CD4-positive, alpha-beta T cell (primary cell): ENCODE results near the gene PTPDC1. TPM values are rescaled to one million over a fixed set of nuclear protein-coding genes. Genes with fewer than 3 reads are reported as not detected.

ENCODE experiments used
- ATAC-seq: fragments of 200-7000 bp; cut with Tn5 transposase; one replicate; pipeline ENCODE4 v1.10.0; 2022; ENCODE audit warnings: mild to moderate bottlenecking; ENCODE audit not compliant: poor library complexity
- CTCF ChIA-PET: fragments of 350-600 bp; sonication (Branson Sonifier 250); formaldehyde crosslinking; loops from one replicate; lab custom pipeline; 2021; ENCODE audit warnings: antibody characterized with exemption, inconsistent platforms; lab: Charles Lee
- POLR2A ChIA-PET: fragments of 350-600 bp; sonication (Branson Sonifier 250); formaldehyde crosslinking; loops from one replicate; lab custom pipeline; 2021; ENCODE audit warnings: antibody characterized with exemption, inconsistent platforms; lab: Charles Lee
- DNase-seq, 14 experiments: peaks; one replicate each; pipeline ENCODE4 v3.0.0-alpha.2; 2013 to 2020; ENCODE audit warnings: mixed read lengths in 2 of 14
- H3K27ac ChIP-seq, 2 donors: one replicate each; pipeline versions ENCODE4 v1.5.1 to v1.7.0; 2013; ENCODE audit warnings: low read length in 2 of 2, low read depth in 1 of 2, mild to moderate bottlenecking in 1 of 2
- H3K27me3 ChIP-seq, 2 experiments: 1 replicate in 1 of 2; 2 replicates in 1 of 2; pipeline versions ENCODE4 v1.6.1 to v1.7.0; 2013; ENCODE audit warnings: low read length in 2 of 2, control low read depth in 1 of 2, mild to moderate bottlenecking in 1 of 2, moderate library complexity in 1 of 2; ENCODE audit not compliant: insufficient read depth in 2 of 2, control insufficient read depth in 1 of 2
- H3K36me3 ChIP-seq: one replicate; pipeline ENCODE4 v1.6.1; 2013; ENCODE audit warnings: low read length, control low read depth; ENCODE audit not compliant: insufficient read depth
- H3K4me1 ChIP-seq: one replicate; pipeline ENCODE4 v1.6.1; 2013; ENCODE audit warnings: low read length, control low read depth; ENCODE audit not compliant: insufficient read depth
- H3K4me3 ChIP-seq: one replicate; pipeline ENCODE4 v1.5.1; 2013; ENCODE audit warnings: mild to moderate bottlenecking, low read length, moderate library complexity
- H3K9me3 ChIP-seq, 2 experiments: 1 replicate in 1 of 2; 2 replicates in 1 of 2; pipeline versions ENCODE4 v1.6.1 to v1.7.0; 2013; ENCODE audit warnings: low read length in 2 of 2, mild to moderate bottlenecking in 2 of 2, control low read depth in 1 of 2, moderate library complexity in 1 of 2; ENCODE audit not compliant: control insufficient read depth in 1 of 2, insufficient read depth in 1 of 2
- H3K27ac Mint-ChIP-seq: one replicate; pipeline ENCODE4 v1.8.0; 2020; ENCODE audit warnings: mixed read lengths
- H3K27me3 Mint-ChIP-seq: one replicate; pipeline ENCODE4 v1.8.0; 2021; ENCODE audit warnings: mixed read lengths
- H3K36me3 Mint-ChIP-seq: one replicate; pipeline ENCODE4 v1.8.0; 2021; ENCODE audit warnings: low read depth, mixed read lengths
- H3K4me1 Mint-ChIP-seq: one replicate; pipeline ENCODE4 v1.8.0; 2021; ENCODE audit warnings: low read depth, mixed read lengths
- H3K4me3 Mint-ChIP-seq: one replicate; pipeline ENCODE4 v1.8.0; 2020; ENCODE audit warnings: mild to moderate bottlenecking, mixed read lengths
- H3K9me3 Mint-ChIP-seq: one replicate; pipeline ENCODE4 v1.8.0; 2020; ENCODE audit warnings: mixed read lengths
- CTCF ChIP-seq: fragments of 200-600 bp; IDR thresholded peaks from one replicate; pipeline ENCODE4 v1.8.0; 2022; ENCODE audit warnings: antibody characterized with exemption, mild to moderate bottlenecking
- intact Hi-C, 2 experiments: fragments of 100-400 bp; cut with DNase I in 1 of 2; cut with micrococcal nuclease in 1 of 2; formaldehyde crosslinking; loops; one replicate each; pipeline versions ENCODE4 v1.15.1 to v1.9.0; 2023 to 2025; cut with DNase I, micrococcal nuclease
- total RNA-seq, 174 experiments: library from RNA in 2 of 174; stranded (reverse) in 2 of 174; gene quantifications; one replicate each; pipeline ENCODE4 v1.2.3 and lab custom pipeline; 2021 to 2026

Gene PTPDC1
- total RNA-seq, 2 experiments from 2014 or later = 2.7 TPM

GRCh38 chr9:94156348-94157049 lies 72.2 kb downstream of the PTPDC1 start:
- POLR2A ChIA-PET = interaction anchor here (0.7 to 1.4 kb wide), 3 partner anchors 10 to 14 kb away, joined by 3 to 4 read pairs (median 3); no protein-coding TSS in a partner anchor
- H3K36me3 ChIP-seq = no peaks in the 10 kb centered on the region

GRCh38 chr9:94157050-94157801 lies 73.0 kb downstream of the PTPDC1 start:
- CTCF ChIA-PET = interaction anchor here (1.4 kb wide), 2 partner anchors 12 to 56 kb away, joined by 3 to 6 read pairs; no protein-coding TSS in a partner anchor
- no peak overlapping the region for H3K4me3 ChIP-seq
- H3K27ac Mint-ChIP-seq = no peak overlapping the region
- no peaks in the 10 kb centered on the region for H3K9me3 Mint-ChIP-seq
- H3K36me3 ChIP-seq = no peaks in the 10 kb centered on the region
- POLR2A ChIA-PET = interaction anchor here (1.1 to 1.4 kb wide), 2 partner anchors 9 to 12 kb away, joined by 3 to 4 read pairs; no protein-coding TSS in a partner anchor
- peaks cover 14% of the 10 kb centered on the region for H3K4me1 ChIP-seq
- ATAC-seq = no peak
- no peaks in the 10 kb centered on the region for H3K27me3 Mint-ChIP-seq
- no peak for TF ChIP-seq CTCF
- no peak overlapping the region for H3K27ac ChIP-seq
- no peak overlapping the region for H3K4me3 Mint-ChIP-seq
- no peaks in the 10 kb centered on the region for H3K27me3 ChIP-seq
- DNase-seq = no peak
- intact Hi-C loops = no loop called here
- H3K4me1 Mint-ChIP-seq = peaks cover 16% of the 10 kb centered on the region
- no peaks in the 10 kb centered on the region for H3K36me3 Mint-ChIP-seq
- H3K9me3 ChIP-seq = peaks cover 5 to 11% of the 10 kb centered on the region in 2 experiments

More at GRCh38 chr9:94156348-94157049, 72.2 kb downstream of the PTPDC1 start:
- H3K9me3 ChIP-seq = peaks cover 5 to 11% of the 10 kb centered on the region in 2 experiments
- no peak overlapping the region for H3K4me3 Mint-ChIP-seq
- no peak for DNase-seq
- no peak overlapping the region for H3K27ac Mint-ChIP-seq
- intact Hi-C loops = no loop called here
- no peaks in the 10 kb centered on the region for H3K27me3 Mint-ChIP-seq
- H3K27me3 ChIP-seq = no peaks in the 10 kb centered on the region
- ATAC-seq = no peak
- H3K4me1 Mint-ChIP-seq = peaks cover 16% of the 10 kb centered on the region
- CTCF ChIA-PET = interaction anchor here (1.4 kb wide), 1 partner anchor 13 kb away, joined by 6 read pairs; no protein-coding TSS in a partner anchor
- H3K9me3 Mint-ChIP-seq = no peaks in the 10 kb centered on the region
- no peaks in the 10 kb centered on the region for H3K36me3 Mint-ChIP-seq
- H3K27ac ChIP-seq = no peak overlapping the region
- no peak overlapping the region for H3K4me3 ChIP-seq
- TF ChIP-seq CTCF = no peak
- H3K4me1 ChIP-seq = peaks cover 14% of the 10 kb centered on the region

Other genes starting within 250 kb of the PTPDC1 start
- under 1 TPM; 0.17 to 0.33 TPM for gene BARX1, start 129.1 kb upstream of the PTPDC1 start, total RNA-seq
- 1 to 10 TPM; 3.5 to 5.1 TPM for gene ZNF169, start 174.8 kb downstream of the PTPDC1 start, total RNA-seq
- gene NUTM2F, start 244.2 kb downstream of the PTPDC1 start, total RNA-seq = not detected